HG03442 (cell line): ENCODE results near the gene PER3.

ENCODE experiments used
- ATAC-seq: cut with Tn5 transposase; IDR thresholded peaks from one replicate; pipeline ENCODE4 v1.9.1; 2021; ENCODE audit warnings: mild to moderate bottlenecking, moderate library complexity; ENCODE audit not compliant: unreplicated experiment

PER3 gene

GRCh38 chr1:7831458-7831857 is 47.4 kb downstream of the PER3 start:
- no peak for ATAC-seq

DNA sequence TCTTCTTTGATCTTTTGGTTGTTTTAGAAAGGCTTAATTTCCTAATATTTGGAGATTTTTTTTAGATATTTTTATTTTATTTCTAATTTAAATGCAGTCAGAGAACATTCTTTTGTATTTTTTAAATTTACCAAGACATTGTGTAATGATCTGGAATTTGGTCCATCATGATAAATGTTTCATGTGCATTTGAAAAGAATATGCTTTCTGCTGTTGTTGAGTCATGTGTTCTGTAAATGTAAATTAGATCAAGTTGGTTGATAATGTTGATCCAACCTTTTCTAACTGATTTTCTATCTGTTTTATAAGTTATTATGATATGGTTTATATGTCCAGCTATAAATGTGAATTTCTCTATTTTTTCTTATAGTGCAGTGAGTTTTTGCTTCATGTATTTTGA is 48.9 kb downstream of the PER3 start:
- ATAC-seq: no peak

DNA sequence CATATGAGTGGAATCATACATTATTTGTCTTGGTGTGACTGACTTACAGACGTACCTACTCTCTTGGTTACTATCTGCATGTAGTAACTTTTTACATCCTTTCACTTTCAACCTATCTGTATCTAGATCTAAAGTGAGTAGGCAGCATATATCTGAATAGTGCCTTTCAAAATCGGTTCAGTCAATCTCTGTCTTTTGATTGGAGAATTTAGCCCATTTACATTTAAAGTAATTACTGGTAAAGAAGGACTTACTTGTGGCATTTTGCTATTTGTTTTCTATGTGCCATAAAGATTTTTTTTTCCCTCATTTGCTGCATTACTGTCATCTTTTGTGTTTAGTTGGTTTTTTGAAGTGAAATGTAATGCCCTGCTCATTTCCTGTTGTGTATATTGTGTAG is 54.6 kb downstream of the PER3 start:
- ATAC-seq: no peak

- ATAC-seq: no peak
Observed at GRCh38 chr1:7839526-7839925, 55.4 kb downstream of the PER3 start.

DNA sequence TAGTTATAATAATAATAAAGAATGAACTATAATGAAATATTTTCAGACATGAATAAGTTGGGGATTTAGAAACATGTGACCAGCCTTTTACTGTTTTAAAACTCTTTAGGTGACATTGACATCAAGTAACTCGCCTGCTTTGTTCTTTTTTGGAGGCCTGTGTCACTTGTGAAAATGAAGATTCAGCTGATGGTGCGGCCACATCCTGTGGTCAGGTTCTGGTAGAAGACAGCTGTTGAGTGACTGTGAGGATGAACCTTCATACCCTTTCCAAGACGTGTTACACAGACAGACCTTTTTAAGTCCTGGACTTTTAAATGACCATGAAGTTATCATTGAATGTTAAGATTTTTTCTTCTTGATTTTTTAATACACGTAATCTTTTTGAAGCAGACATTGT is 58.4 kb downstream of the PER3 start:
- ATAC-seq: no peak

GRCh38 chr1:7845761-7846160 is 61.7 kb downstream of the PER3 start:
- no peak for ATAC-seq

GRCh38 chr1:7846656-7847055 is 62.6 kb downstream of the PER3 start:
- ATAC-seq: no peak

DNA sequence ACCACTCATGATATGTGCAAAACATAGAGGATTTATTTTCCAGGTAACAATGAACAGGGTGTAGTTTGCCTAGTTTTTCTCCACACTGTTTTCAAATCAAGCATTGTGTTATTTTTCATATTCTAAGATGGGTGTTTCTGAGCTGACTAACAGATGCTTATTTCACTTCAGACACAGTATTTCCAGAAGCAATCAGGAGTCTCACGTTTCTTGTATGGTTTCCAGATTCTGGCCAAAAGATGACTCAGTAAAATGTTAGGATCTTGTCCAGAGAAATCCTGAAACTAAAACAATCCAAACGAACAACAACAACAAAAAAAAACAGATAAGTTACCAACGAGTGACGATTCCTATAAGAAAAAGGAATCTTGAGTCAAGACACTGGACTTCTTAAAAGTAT is 63.5 kb downstream of the PER3 start:
- no peak for ATAC-seq

DNA sequence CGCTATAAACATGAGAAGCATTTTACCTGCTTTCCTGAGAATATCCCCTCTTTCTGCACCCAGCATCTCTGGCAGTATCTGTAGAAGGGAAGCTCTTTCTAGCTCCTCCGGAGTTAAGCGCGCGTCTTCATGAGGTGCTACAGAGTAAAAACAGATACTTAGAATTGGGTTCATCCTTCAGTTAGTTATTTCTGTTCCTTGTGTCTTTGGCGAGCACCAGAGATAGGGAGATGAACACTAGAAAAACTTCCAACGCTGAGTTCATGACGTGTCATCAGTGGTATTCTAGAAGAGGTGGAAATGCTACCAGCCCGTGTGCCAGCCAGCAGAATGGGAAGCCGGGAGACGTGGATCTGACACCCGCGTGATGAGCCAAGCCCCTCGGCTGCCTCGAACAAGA is 66.7 kb downstream of the PER3 start:
- no peak for ATAC-seq

GRCh38 chr1:7852804-7853683 is 69.0 kb downstream of the PER3 start, which contains the start of gene UTS2:
Gene UTS2, minus strand, starts transcription at chr1:7853065. Its CDS starts 62 bp downstream, at chr1:7853003.
- ATAC-seq: no peak

DNA sequence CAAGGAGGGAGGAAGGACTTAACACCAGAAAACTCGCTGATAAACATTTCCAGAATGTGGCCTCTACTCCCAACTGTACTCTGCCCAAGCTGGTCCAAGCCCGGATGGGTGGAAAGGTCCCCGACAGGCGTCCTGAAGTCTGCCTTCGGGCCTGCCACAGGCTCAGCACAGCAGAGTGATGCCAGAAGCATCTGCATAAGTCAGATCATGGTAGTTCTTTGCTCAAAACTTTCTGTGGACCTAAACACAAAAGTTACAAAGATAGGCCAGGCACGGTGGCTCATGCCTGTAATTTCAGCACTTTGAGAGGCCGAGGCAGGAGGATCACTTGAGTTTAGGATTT is 69.6 kb downstream of the PER3 start:
- no peak for ATAC-seq

GRCh38 chr1:7856345-7856744 is 72.3 kb downstream of the PER3 start:
- no peak for ATAC-seq

GRCh38 chr1:7857000-7857399 is 72.9 kb downstream of the PER3 start:
- no peak for ATAC-seq

GRCh38 chr1:7857985-7858384 is 73.9 kb downstream of the PER3 start:
- ATAC-seq: no peak

DNA sequence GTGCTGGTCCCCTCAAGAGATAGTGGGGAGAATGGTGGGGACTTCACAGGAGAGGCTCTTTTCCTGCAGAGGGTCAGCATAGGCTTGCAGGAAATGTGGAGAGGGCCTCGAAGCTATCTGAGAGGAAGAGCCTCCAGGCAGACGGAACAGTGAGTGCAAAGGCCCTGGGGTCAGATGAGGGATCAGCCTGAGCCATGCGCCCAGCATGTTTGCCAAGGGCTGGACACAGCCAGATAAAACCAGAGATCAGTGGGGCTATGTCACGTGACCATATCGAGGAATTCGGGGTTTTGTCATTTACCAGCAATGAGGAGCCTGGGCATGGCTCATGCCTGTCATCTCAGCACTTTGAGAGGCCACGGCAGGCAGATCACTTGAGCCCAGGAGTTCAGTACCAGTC is 75.3 kb downstream of the PER3 start:
- ATAC-seq: no peak

DNA sequence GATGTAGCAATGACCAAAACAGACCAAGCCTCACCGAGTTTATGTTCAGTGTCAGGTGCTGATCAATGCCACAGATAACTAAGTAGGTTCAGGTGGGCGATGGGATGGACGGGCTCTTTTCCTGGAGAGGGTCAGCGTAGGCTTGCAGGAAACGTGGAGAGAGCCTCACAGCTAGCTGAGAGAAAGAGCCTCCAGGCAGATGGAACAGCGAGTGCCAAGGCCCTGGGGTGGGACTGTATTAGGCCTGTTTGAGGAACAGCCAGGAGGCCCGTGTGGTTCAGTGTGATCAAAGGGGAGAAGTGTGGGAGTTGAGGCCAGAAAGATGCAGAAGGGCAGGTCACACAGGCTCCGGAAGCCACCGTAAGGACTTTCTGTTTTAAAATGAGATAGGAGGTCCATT is 76.0 kb downstream of the PER3 start:
- ATAC-seq: no peak

GRCh38 chr1:7861452-7861851 is 77.4 kb downstream of the PER3 start:
- ATAC-seq: no peak

DNA sequence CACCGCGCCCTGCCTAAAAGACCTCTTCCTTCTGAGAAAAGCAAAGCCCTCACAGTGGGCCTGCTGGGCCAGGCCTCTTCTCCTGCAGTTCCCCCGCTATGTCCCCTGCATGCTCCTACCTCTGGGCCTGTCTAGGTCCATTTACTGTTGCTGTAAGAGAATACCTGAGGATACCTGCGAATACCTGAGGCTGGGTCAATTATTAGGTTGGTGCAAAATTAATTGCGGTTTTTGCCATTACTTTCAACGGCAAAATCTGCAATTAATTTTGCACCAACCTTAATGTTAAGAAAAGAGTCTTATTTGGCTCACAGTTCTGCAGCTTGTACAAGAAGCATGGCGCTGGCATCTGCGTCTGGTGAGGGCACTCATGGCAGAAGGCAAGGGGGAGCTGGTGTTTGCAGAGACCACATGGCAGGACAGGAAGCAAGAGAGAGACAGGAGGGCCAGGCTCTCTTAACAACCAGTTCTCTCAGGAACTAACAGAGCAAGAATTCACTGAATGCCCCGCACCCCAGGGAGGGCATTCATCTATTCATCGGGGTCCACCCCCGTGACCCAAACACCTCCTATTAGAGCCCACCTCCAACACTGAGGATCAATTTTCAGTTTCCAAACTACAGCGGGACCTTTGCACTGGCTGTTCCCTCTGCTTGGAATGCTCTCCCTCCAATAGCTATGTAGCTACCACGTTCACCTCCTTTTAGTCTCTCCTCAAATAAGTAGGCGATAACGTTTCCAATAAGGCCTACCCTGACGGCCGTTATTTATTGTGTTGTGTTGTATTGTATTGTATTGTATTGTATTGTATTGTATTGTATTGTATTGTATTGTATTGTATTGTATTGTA is 78.3 kb downstream of the PER3 start:
- ATAC-seq: no peak

DNA sequence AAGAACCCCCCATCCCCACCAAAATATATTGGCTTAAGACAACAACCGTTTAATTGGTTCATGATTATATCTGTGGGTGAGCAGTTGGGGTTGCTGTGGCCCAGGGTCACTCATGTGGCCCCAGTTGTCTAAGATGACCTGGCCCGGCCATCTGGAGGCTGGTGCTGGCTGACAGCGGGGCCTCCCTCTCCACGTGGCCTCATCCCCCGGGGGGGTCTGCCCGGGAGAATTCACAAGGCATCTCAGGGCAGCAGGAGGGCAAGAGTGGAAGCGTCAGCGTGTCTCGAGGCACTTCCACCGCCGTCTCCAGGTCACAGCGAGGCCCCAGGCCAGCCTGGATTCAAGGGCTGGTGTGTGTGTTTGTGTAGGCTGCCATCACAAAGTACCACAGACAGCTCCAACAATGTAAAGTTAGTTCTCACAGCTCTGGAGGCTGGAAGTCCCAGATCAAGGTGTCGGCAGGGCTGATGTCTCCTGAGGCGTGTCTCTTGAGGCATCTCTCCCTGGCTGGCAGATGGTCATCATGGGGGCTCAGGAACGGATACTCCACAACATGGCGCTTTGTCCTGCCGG is 79.8 kb downstream of the PER3 start:
- no peak for ATAC-seq

- ATAC-seq: no peak
Observed at GRCh38 chr1:7865978-7866377, 81.9 kb downstream of the PER3 start.

DNA sequence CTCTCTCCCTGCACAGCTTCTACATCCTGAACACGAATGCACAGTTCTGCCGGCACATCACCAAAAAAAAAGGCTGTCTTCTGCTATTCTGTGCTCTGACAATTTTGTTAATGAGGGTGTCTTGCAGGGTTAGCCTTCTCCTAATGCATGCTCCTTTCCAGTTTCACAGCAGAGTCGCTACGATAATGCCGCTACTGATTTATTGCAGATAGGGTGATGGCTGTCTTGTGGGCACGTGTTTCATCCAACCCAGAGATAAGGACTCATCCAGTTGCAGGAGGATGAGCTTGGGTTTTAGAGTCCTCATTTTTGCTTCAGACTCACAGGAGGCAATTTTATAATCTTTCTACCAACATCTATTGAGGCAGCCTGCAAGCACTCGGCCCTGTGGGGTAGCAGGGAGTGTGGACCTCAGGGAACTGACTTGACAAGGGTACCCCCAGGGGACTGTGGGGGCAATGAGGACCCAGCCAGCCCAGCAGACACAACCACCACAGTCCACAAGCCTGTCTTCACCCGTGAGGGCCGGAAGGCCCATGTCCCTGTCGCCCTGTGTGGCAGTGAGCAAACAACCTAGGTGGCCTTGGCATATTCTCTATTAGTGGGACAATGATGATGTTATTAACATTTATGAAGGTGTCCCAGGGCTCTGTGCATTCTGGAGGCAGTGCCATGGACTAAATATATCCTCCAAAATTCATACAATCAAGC is 84.1 kb downstream of the PER3 start:
- ATAC-seq: no peak
